HG03575 (cell line): ENCODE data around the gene C8G.

Experiments used
- ATAC-seq: cut with Tn5 transposase; IDR thresholded peaks from one replicate; pipeline ENCODE4 v1.9.1; 2021; ENCODE audit not compliant: unreplicated experiment, insufficient number of reproducible peaks, low FRiP score; ENCODE audit errors: extremely low read depth

Gene C8G

DNA sequence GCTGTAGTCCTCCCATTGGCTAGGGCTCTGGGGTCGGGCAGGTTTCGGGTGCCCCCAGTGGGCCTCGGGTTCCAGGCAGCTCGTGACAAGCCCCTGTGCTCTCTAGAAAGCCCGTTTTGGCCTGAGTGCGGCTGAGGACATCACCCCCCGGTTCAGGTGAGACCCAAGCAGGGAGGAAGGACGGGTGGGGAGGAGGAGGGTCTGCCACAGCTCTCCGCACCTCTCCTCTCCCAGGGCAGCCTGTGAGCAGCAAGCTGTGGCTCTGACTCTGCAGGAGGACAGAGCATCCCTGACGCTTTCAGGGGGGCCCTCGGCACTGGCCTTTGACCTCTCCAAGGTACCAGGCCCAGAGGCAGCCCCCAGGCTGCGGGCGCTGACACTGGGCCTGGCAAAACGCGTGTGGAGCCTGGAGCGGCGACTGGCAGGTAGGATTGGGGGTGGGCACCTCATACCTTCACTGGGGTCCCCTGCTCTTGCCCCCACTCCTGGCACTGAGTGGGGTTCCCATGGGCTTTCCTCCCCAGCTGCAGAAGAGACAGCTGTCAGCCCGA, 47.9 kb downstream of the C8G start:
- ATAC-seq: no peak

DNA sequence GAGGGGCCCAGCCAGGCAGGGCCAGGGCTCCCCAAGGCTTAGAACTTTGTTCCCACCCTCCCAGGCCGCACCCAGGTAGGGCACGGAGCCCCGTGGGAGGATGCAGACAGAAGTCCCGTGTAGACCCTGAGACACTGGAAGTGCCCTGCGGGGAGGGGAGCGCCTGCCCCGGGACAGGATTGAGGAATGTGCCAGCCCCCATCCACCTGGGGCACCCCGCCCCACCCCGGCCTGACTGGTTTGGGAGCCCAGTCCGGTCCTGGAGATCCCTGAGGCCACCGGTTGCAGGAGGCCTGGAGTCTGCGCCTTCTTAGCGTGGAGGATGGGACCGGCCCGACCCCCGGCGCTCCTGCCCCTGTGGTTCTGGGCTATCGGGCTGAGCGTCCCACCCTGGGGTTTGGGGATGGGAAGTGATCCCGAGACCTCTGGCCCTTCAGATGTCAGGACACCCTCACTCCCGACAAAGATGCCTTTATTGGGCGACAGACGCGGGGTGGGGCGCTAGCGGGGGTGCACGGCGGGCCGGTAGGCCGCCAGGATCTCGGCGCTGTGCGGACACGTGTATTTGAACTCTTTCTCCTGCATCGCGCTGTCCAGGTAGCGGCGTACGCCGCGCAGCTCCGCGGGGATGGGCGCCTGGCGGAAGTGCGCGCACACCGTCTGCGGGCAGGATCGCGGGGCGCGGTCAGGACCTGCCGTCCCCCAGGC, 49.3 kb downstream of the C8G start:
- ATAC-seq: no peak

DNA sequence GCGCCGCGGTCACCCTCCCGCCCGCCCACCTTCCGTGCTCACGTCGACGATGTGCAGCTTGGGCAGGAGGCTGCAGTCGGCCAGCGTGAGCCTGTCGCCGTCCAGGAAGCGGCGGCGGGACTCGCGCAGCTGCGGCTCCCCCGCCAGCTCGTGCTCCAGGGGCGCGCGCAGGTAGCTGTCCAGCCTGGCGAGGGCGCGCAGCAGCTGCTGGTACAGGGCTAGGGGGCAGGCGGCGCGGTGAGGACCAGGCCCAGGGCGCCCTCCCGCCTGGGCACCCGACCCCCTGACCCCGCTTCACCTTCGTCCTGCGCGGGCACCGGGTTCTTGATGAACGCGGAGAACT, 49.8 kb downstream of the C8G start:
- no peak for ATAC-seq

DNA sequence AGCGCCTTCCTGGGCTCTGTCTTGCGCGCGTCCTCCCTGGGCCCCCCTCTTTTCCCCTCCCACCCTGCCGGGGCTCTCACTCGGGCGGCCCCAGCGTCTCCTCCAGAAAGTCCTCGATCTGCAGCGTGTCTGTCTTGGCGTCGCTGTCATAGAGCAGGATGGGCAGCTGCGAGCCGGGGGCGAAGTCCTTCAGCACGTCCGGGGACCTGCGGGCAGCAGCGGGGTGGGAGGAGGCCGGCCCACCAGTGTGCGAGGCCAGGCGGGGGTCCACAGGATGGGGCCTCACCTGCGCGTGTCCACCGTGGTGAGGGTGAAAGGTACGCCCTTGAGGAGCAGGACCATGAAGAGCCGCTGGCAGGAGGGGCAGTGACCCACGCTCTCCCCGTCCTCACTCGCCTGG, 50.3 kb downstream of the C8G start:
- no peak for ATAC-seq

DNA sequence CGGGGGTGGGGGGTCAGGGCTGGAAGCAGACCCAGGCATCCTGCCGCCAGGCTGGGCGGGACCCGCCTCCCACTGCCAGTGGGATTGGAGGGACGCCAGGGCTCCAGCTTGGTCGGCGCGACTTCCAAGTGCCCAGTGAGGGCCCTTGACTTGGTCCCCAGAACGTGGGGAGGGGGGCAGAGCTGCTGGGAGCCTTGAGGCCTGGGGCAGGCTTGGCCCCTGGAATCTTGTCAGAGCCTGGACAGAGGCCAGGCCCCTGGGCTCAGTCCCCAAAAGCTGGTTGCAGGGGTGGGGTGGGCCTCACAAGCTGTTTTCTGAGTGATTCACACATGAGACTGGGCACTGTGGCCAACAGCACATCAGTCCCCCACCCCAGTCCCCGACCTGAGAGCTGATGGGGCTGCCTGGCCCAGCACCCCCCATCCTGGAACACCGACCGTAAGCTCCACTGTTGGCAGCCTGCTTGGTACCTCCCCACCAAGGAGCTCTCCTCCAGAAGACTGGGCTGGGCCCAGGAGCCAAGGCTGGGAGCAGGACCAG, 50.8 kb downstream of the C8G start:
- ATAC-seq: no peak
